HG03060 (cell line): ENCODE measurements around the gene PPM1F.
"Not testable (repeated sequence)": the region's sequence is repeated elsewhere in the genome, so short reads cannot be mapped to it uniquely, and the experiment has no call there.

Experiments used
- ATAC-seq: cut with Tn5 transposase; IDR thresholded peaks from one replicate; pipeline ENCODE4 v1.9.1; 2021; ENCODE audit warnings: low read depth, moderate number of reproducible peaks; ENCODE audit not compliant: unreplicated experiment

PPM1F gene

DNA sequence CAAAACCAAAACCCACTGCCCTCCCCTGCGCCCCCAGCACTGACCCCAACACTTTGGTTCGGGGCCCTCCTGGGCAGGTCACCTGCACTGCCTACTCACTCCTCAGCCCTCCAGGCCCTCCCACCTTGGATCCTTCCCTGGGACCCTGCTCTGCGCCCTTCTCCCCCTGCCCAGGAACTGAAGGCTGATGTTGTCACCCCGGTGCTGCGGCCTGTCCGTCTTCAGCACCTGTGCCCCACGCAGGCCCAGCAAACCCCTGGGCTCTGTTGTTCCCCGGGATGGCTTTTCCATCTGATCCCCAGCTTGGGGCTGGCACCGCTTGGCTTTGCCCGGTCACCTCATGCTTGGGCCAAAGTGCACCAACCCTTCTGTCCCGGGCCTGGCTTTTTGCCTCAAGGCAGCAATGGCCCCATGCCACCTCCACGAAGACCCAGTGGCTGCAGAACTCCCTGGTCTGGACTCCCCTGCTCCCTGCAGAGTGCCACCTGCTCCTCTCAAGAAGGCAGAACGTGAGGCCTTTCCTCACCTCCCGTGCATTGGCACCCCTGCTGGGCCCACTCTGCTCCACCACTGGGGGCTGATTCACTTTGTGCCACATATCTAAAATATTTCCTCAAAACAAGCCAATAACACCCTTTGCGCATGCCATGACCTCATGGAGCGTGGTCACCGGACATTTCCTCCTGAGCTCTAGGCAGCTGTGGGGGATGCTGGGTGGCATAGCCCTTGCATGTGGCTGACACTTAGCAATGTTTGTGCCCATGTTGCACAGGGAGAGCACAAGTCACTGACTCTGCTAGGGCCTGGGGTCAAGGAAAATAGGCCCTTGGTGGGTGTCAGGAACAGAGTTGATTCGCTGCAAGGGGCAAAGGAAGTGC, 8.8 kb downstream of the PPM1F start:
- no peak for ATAC-seq

DNA sequence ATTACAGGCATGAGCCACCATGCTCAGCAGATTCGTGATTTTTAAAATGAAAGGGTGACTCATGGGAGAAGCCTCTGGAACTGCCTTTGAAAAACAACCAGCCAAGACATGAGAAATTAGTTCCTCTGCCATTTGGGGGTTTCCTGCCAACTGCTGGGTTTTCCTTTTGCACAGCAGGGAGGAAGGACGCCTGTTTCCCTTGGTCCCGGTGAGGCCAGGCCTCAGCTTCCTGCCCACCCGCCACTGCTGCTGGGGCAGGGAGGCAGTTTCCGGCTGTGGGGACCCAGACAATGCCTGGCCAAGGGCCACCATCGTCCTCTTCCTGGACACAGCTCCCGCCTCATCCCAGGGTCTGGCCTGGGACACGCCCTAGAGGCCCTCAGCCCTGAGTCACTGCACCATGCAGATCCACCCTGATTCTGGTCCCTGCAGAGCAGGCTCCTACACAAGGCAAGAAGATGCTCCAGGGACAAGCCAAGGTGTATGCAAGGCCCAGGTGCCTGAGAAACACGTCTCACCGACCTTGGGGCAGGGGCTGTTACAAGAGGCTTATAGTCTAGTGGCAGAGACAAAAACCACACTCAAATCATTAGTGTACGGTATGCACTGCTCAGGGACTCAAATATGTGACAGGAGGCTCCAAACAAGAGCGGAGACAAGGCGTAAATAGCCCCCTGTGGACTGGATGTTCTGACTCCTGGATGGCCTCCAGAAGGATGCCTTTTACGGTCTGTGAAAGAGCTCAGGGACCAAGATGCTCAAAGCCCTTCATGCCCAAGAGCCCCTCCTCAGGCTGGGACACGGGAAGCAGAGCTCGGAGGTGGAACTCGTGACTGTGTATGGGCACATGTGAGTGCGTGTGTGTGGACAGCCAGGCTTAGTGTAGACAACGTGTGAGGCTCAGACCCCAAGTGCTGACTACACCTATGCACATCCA, 10.0 kb downstream of the PPM1F start:
- ATAC-seq = no peak

DNA sequence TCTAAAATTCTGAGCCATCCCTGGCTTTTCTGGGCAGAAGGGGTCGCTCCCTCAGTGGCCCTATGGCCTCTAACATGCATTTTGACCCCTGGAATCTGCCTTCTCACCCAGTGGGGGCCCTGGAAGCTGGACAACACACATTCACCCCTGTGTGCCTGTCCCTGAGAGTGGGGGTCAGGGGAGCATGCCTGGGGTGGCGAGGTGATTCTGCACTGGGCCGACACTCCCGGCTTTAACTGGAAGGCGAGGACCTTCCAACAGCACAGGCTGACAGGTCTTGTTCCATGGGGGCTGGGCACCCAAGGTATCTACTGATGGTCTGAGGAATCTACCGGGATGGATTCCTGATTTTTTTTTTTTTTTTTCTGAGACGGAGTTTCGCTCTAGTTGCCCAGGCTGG, 10.7 kb downstream of the PPM1F start:
- no peak for ATAC-seq

DNA sequence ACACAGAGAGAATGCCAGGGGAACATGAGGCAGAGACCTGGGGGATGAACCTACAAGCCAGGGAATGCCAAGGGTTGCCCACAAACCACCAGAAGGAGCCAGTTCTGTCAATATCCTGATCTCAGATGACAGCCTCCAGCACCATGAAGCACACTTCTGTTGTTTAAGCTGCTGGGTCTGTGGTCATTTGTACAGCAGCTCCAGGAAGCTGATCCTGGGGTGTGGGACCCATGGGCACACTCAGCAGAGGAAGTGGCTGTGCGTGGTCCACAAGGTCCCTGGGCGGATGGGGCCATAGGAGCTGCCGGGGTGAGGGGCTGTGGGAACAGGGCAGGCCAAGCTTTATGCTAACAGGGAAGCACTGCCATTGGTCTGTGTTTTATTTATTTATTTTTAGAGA, 12.1 kb downstream of the PPM1F start:
- ATAC-seq = no peak

DNA sequence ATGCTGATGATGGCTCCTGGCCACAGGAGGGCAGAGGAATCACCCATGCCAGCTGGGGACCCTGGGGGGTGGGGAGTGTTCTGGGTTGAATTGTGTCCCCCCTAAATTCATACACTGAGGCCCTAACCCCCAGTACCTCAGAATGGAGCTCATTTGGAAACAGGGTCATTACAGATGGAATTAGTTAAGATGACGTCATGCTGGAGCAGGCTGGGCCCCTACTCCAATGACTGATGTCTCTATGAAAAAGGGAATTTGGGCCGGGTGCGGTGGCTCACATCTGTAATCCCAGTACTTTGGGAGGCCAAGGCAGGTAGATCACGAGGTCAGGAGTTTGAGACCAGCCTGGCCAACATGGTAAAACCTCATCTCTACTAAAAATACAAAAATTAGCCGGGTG, 12.7 kb downstream of the PPM1F start:
- ATAC-seq = not testable (repeated sequence)

DNA sequence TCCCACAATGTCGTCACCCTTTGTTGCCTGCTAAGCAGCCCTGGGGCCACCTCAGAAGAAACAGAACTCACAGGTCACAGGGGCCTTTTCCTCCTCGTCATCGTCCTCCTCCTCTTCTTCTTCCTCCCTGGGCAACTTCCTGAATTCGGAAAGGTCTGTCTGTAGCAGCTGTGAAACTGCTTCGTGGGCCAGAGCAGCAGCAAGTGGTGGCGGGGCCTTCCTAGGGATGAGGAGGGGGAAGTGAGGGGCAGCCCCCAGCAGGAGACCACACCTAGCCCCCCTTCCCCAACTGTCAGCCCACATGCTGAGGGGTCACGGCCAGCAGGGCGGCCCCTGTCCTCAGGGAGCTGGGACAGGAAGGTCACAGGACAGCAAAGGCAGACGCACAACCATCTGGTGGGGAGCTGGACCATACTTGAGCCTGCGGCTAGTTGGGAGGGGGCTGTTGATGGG, 13.2 kb downstream of the PPM1F start:
- ATAC-seq = no peak

DNA sequence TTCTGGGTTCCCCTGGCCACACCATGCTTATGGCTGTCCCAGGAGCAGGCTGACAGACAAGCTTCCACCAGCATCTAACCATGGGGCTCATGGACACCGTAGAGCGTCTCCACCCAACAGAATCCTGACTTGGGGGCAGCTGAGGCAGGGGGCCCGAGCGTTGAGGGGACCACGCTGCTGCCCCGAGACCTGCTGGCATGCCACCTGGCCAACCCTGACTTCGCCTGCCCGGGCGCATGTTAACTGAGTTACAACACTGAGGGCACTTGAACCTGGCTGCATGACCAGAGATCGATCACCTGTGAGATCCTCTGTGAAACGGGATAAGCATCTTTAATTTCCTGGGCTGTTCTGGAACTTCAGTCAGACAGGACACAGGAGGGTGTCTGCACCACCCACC, 13.7 kb downstream of the PPM1F start:
- no peak for ATAC-seq

DNA sequence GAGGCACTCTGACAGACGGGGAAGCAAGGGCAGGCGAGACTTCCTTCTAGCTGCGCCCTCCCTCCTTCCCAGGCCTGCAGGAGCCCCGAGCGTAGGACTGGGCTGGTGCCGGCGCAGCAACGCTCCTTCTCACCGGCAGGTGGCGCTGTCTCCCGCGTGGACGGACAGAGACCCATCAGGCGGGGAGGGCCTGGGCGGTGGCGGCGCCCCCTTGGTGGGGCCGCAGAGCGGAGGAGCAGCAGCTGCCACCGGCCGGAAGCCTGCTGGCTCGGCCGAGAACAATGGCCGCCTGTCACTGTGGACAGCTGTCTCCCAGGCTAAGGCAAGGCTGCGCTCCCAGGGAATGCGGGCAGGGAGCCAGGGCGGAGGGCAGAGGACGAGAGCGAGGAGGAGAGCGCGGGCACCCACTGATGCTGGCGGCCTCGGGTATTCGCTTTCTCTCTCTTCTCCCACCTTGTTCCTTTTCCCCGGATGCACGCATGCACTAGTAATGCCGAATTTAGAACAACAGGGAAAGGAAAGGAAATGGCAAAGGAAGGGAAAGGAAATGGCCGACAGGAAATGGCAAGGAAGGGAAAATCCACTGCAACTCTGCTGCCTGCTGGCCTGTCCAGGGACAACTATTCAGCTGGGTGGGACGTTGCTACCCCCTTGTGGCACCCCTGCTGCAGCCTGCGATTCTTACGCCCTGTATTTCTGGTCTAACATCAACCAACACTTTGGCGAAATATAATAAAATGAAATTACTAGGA, 14.4 kb downstream of the PPM1F start:
- peak; percentile 71 for ATAC-seq

DNA sequence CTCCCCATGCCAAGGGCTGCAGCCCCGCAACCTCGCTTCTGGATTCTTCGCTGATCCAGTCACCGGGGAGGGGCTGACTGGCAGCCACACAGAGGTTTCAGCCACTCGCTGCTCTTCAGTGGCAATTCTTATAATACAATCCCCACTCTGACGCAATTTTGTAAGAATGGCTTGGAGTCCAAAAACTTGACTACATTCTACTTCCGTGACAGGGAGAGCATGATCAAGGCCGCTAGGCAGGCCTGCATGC, 14.9 kb downstream of the PPM1F start:
- no peak for ATAC-seq

DNA sequence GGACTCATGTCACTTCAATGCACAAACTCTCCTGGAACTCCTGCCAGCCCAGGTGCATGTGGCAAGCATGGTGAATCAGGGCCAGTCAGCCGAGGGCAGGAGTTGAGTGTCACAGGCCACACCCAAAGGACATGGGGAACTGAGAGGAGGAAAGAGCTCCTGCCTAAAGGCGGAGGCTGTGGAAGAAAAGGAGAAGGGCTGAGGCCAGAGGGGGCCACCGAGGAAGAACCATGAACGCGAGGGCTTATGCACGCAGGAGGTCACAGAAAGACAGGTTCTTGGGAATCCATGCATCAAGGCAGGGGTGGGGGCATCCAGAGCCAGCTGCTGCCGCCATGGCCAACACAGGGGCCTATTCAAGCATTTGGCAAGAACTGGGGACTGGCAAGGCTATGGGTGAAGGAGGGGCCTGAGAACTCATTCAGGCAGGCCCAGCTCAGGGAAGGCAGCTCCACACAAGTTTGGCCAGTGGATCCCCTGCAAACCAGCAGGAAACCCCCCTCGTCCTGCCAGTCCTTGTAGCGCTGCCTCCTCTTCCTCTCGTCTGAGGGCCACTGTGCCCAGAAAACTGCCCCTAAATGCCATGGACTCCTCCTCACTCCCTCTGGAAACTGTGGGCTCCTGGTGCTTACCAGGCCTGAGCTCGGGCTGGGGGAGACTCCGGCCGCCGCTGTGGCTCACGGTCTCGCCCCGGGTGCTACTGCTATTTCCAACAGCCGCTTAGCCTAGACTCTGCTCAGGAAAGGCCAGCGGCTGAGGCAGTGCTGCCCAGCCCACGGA, 15.4 kb downstream of the PPM1F start:
- no peak for ATAC-seq

DNA sequence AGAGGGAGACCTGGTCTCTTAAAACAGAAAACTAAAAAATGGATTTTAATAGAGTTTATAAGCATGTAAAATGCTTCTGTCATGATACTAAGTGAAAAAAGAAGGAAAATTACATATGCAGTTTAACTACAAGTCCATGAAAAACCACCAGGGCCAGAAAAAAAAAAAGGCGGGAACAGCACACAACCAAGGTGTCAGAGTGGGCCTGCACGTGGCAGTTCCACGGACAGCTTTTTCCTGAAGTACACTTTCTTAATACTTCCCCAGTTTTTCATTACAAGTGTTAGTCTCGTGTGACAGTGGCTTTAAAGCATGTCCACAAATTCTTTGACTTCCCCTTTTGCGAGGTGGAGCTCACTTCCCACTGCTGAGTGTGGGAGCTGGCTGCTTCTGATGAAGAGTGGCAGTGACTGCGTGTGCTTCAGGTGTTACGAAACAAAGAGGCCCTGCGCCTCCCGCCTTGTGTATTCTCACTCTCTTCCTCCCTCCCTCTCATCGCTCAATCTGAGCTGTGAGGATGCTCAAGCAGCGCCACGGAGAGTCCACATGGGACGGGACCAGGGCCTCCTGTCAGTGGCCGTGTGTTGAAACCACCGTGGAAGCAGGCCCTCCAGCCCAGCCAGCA, 16.4 kb downstream of the PPM1F start:
- ATAC-seq = no peak

DNA sequence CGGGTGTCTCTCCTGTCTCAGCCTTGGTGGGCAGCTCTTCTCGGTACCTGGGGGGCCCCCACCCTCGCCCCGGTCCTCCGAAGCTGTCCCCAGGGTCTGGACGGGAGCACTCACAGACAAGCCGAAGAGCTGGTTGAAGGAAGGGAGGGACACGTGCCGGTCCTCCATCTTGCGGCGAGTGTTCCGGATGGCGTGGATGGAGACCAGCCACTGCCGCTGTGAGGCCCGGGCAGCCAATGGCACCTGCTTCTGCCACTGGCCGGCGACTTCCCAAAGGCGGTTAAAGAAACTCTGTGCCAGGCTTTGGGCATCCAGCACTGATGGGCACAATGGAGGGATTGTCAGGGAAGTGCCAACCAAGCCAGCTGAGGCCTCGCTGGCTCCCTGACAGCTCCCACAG, 18.7 kb downstream of the PPM1F start:
- no peak for ATAC-seq

DNA sequence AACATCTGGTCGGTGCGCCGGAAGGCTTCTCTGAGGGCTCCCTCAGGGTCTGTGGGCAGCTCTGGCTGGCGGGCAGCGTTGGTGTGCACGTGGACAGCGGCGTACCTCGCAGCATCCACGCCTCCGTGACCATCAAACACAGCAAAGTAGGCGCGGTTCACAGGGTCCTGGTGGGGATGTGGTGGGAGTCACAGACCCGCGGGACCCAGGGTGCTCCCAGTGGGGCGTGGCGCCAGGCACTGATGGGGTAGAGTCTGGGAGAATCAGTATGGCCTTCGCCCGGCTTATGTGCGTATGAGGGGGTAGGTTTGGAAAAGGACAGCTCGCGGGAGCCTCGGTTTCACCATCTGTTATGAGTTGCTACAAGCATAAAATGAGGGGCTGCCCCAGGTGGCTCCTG, 19.2 kb downstream of the PPM1F start:
- no peak for ATAC-seq

DNA sequence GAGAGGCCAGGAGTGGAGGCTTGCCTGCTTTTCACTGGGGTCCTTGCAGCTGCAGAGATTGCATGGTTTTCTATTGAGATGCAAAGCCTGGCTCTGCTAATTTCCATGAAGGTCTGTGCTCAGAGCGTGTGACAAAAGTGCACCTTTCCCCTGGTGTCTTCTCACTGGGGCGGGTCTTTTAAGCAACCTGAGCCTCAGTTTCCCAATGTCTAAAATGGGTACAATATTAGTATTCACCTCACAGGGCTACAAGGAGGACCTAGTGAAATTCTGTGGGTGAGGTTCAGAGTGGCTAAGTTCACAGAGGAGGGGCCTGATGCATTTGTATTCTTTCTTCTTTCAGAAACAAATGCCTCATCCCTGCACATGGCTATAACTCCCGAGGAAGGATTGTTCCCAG, 20.3 kb downstream of the PPM1F start:
- no peak for ATAC-seq

DNA sequence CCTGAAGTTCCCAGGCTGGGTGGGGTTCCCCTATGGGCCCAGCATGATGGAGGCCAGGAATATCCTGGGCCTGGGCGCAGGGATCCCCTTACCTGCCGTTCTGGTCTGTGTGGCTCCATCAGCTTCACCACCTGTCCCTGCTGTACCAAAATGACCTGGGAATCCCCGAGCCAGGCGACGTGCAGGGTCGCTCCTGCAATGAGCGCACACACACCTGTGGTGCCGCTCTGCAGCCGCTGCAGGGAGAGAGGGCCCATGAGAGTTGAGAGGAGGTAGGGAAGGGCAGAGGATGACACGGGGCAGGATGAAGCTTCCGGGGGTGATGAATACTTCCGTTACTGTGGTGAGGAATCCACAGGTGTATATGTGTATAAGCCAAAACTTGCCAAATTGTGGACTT, 21.6 kb downstream of the PPM1F start:
- no peak for ATAC-seq

DNA sequence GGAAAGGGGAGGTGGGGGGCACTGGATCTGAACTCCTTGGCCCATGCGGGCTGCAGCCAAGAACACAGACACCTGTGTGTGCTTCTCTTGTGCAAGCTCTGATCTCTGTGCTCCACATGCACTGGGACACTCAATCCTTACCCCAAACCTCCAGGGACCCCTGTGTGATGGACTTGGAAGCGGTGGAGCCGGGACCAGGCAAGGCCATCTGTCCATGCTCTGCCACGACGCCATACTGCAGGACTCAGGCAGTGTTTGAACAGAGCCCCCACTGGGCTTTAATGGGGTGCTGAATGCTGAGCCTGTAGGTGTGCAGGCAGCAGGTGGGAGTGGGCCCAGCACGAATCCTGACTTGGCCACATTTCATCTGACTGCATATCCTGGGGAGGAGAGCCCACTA, 23.4 kb downstream of the PPM1F start:
- ATAC-seq = no peak

DNA sequence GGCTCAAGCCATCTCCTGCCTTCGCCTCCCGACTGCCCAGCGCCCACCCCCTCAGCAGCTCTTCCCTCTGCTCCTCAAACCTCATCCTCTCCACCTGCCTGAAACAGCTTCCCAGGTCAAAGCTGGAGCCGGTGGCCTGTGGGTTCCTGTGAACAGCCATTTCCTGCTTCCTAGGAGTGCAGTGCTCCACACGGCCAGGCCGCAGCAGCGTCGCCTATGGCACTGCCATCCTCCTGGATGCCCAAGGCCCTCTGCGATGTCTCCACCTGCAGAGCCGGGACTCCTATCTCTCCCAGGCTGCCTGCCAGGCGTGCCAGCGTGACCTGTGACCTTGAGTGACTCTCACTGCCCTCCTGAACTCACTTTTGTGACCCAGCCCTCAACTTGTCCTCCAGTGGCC, 24.6 kb downstream of the PPM1F start:
- no peak for ATAC-seq

DNA sequence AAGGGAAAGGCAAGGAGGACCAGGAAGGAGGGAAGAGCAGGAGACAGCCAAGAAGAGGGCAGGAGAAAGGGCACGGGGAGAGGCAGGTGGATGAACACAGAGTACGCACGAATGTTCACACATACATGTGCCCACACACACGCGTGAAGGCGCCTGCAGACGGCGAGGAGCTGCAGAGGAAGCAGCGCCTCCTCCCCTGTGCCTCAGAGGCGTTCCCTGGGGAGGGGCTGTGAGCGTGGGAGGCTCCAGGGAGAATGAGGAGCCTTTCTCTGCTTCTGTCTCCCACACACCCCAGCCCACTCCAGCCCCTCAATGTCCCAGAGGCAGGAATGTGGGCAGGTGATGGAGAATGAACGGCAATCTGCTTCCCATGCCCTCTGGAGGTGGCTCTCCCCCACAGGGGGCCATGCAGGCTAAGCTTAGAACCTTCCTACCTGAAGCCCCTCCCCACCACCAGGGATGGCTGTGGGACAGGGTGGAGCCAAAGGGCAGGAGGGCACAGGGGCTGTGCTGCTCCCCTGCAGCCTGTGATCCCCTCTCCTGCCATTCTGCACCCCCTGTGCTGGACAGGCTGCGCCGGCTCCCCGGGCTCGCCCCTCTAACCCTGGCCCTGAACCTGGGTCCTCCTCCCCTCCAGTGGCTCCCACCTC, 25.3 kb downstream of the PPM1F start:
- no peak for ATAC-seq

DNA sequence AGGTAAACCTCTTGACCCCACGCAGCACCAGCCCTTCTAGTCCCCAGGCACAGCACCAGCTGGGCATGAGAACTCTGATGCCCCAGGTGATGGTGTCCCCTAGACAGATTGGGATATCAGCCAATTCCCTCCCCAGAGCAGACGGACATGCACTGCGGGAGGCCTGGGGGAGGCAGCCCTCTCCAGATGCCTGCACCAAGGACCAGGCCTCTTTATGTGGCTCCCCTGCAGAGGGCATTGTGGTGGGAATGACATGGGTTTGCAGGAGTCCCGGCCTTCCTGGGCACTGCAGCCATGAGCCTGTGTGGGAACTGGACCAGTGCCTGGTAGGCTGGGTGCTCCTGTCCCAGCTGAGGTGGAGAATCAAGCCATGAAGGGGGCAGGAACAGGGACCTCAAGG, 25.9 kb downstream of the PPM1F start:
- ATAC-seq = no peak
